ENCODE data around the gene RAP1GAP. TPM values are rescaled to one million over a fixed set of nuclear protein-coding genes. Genes with fewer than 3 reads are reported as not detected.
A peak's percentile ranks its signal among the peaks of the same experiment; 100 is the strongest.

RAP1GAP gene
- total and polyA plus RNA-seq, 9 of the 15 experiments (the other 6 are each of a cell fraction or from before 2014, with no cell fraction given) = 0.29 to 30.2 (median 19.2) TPM

- TF ChIP-seq ZBTB40 (IDR thresholded peaks at IDR 0.05) (no peak; the same call in 1 of the 2 replicates), ZBTB40 (CRISPR knock-in tag; IDR thresholded peaks at IDR 0.05) (no peak), RBBP5 (IDR thresholded peaks at IDR 0.05; ENCODE audit: borderline replicate concordance, insufficient read depth, low read length, poor library complexity, severe bottlenecking) (peak; percentile 78), PCBP1 (IDR thresholded peaks at IDR 0.05; ENCODE audit: low read depth, low read length, poor library complexity, severe bottlenecking) (no peak), GATA2 (CRISPR knock-in tag; IDR thresholded peaks at IDR 0.05) (no peak; the same call in 1 of the 2 replicates), ZNF76 (CRISPR knock-in tag; IDR thresholded peaks at IDR 0.05; ENCODE audit: borderline replicate concordance) (0 out of 2 replicates have a peak, but pooled peaks have one; percentile 41), ARID2 (IDR thresholded peaks at IDR 0.05) (no peak), NEUROD1 (IDR thresholded peaks at IDR 0.05; ENCODE audit: borderline replicate concordance, low read depth, low read length, partially characterized antibody) (peak; percentile 63), ZBTB33 (CRISPR knock-in tag; IDR thresholded peaks at IDR 0.05) (peak; percentile 63; the same call in 1 of the 2 replicates)
- TF ChIP-seq, protein P1, sequence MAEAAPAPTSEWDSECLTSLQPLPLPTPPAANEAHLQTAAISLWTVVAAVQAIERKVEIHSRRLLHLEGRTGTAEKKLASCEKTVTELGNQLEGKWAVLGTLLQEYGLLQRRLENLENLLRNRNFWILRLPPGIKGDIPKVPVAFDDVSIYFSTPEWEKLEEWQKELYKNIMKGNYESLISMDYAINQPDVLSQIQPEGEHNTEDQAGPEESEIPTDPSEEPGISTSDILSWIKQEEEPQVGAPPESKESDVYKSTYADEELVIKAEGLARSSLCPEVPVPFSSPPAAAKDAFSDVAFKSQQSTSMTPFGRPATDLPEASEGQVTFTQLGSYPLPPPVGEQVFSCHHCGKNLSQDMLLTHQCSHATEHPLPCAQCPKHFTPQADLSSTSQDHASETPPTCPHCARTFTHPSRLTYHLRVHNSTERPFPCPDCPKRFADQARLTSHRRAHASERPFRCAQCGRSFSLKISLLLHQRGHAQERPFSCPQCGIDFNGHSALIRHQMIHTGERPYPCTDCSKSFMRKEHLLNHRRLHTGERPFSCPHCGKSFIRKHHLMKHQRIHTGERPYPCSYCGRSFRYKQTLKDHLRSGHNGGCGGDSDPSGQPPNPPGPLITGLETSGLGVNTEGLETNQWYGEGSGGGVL (CRISPR knock-in tag; IDR thresholded peaks at IDR 0.05) = no peak
Measured at GRCh38 chr1:21638531-21639341, 30.4 kb downstream of the RAP1GAP start (continued).

Data from K562 (cell line).